Measurements from ENCODE around the gene ZDHHC8. TPM values are rescaled to one million over a fixed set of nuclear protein-coding genes. Genes with fewer than 3 reads are reported as not detected.

Gene ZDHHC8
- total RNA-seq, 4 donors from 2014 or later: 14.7 to 56.5 (median 17.1) TPM

- Histone ChIP-seq H3K9me3 (no peaks in the 10 kb centered on the region), H3K36me3 (peaks cover 0 to 55% (median 20%) of the 10 kb centered on the region in 4 donors), H3K4me3 (no peak overlapping the region), H3K27me3 (no peaks in the 10 kb centered on the region), H3K27ac (no peak overlapping the region), H3K4me1 (no peaks in the 10 kb centered on the region)
- 91% methylated on average over 12 of the region's 12 CpGs; no CpG with 5 or more reads in 1 of the 2 donors for WGBS, 2 donors (ENCODE audit: low coverage in 1 of 2)
- TF ChIP-seq POLR2A (IDR thresholded peaks at IDR 0.05): no peak
- TF ChIP-seq CTCF (IDR thresholded peaks at IDR 0.05): no peak
- no peak for TF ChIP-seq POLR2AphosphoS5 (IDR thresholded peaks at IDR 0.05)
- no peak for TF ChIP-seq EP300 (IDR thresholded peaks at IDR 0.05; ENCODE audit: low read depth)
- in situ Hi-C loops (cut with MboI; ENCODE audit: low pct_ligation_motif_present in 1 of 4, low pct_unique_long_range_greater_than_20kb in 1 of 4, low sequenced_read_pairs in 3 of 4) (no loop called here), intact Hi-C loops (cut with DNase I; ENCODE audit: low total_unique reads) (no loop called here)
- no peak for DNase-seq
Observed at GRCh38 chr22:20102203-20102780, 29.3 kb upstream of the ZDHHC8 start.

- in situ Hi-C loops (cut with MboI; ENCODE audit: low pct_ligation_motif_present in 1 of 4, low pct_unique_long_range_greater_than_20kb in 1 of 4, low sequenced_read_pairs in 3 of 4): no loop called here
- intact Hi-C loops (cut with DNase I; ENCODE audit: low total_unique reads): no loop called here
- Histone ChIP-seq H3K4me3 (no peak overlapping the region), H3K27me3 (no peaks in the 10 kb centered on the region), H3K9me3 (no peaks in the 10 kb centered on the region), H3K27ac (no peak overlapping the region), H3K36me3 (peaks cover 0 to 32% (median 14%) of the 10 kb centered on the region in 4 donors), H3K4me1 (no peaks in the 10 kb centered on the region)
- TF ChIP-seq EP300 (IDR thresholded peaks at IDR 0.05; ENCODE audit: low read depth) (no peak), POLR2A (IDR thresholded peaks at IDR 0.05) (no peak), CTCF (IDR thresholded peaks at IDR 0.05) (no peak), POLR2AphosphoS5 (IDR thresholded peaks at IDR 0.05) (no peak)
- WGBS, 2 donors (ENCODE audit: low coverage in 1 of 2): 88% methylated on average over 7 of the region's 7 CpGs; no CpG with 5 or more reads in 1 of the 2 donors
- DNase-seq: no peak
Observed at GRCh38 chr22:20105456-20106204, 26.0 kb upstream of the ZDHHC8 start.

- no peak for DNase-seq
- H3K4me1 ChIP-seq: no peaks in the 10 kb centered on the region
- H3K27me3 ChIP-seq: no peaks in the 10 kb centered on the region
- in situ Hi-C loops (cut with MboI; ENCODE audit: low pct_ligation_motif_present in 1 of 4, low pct_unique_long_range_greater_than_20kb in 1 of 4, low sequenced_read_pairs in 3 of 4) (no loop called here), intact Hi-C loops (cut with DNase I; ENCODE audit: low total_unique reads) (no loop called here)
- H3K36me3 ChIP-seq: peaks cover 0 to 29% (median 14%) of the 10 kb centered on the region in 4 donors
- H3K4me3 ChIP-seq: no peak overlapping the region
- H3K9me3 ChIP-seq: no peaks in the 10 kb centered on the region
- TF ChIP-seq EP300 (IDR thresholded peaks at IDR 0.05; ENCODE audit: low read depth) (no peak), POLR2AphosphoS5 (IDR thresholded peaks at IDR 0.05) (no peak), CTCF (IDR thresholded peaks at IDR 0.05) (no peak), POLR2A (IDR thresholded peaks at IDR 0.05) (no peak)
- H3K27ac ChIP-seq: no peak overlapping the region
- WGBS, 2 donors (ENCODE audit: low coverage in 1 of 2): 88 to 89% methylated on average over 3 to 17 of the region's 20 CpGs
Observed at GRCh38 chr22:20106205-20106848, 25.3 kb upstream of the ZDHHC8 start.

GRCh38 chr22:20106849-20107237 lies 24.8 kb upstream of the ZDHHC8 start:
- H3K27me3 ChIP-seq: no peaks in the 10 kb centered on the region
- 90 to 100% methylated on average over 5 to 10 of the region's 10 CpGs for WGBS, 2 donors (ENCODE audit: low coverage in 1 of 2)
- peaks cover 0 to 29% (median 14%) of the 10 kb centered on the region in 4 donors for H3K36me3 ChIP-seq
- in situ Hi-C loops (cut with MboI; ENCODE audit: low pct_ligation_motif_present in 1 of 4, low pct_unique_long_range_greater_than_20kb in 1 of 4, low sequenced_read_pairs in 3 of 4): no loop called here
- no peak overlapping the region for H3K27ac ChIP-seq
- no peak overlapping the region for H3K4me3 ChIP-seq
- no peaks in the 10 kb centered on the region for H3K9me3 ChIP-seq
- no peaks in the 10 kb centered on the region for H3K4me1 ChIP-seq
- intact Hi-C loops (cut with DNase I; ENCODE audit: low total_unique reads): no loop called here
- DNase-seq: no peak
- TF ChIP-seq EP300 (IDR thresholded peaks at IDR 0.05; ENCODE audit: low read depth): no peak
- TF ChIP-seq CTCF (IDR thresholded peaks at IDR 0.05): no peak
- no peak for TF ChIP-seq POLR2A (IDR thresholded peaks at IDR 0.05)
- TF ChIP-seq POLR2AphosphoS5 (IDR thresholded peaks at IDR 0.05): no peak
